ENCODE measurements around the gene CCT4. TPM values are rescaled to one million over a fixed set of nuclear protein-coding genes. Genes with fewer than 3 reads are reported as not detected.
A peak's percentile ranks its signal among the peaks of the same experiment; 100 is the strongest.

Gene CCT4
- total RNA-seq, 1 experiment from 2014 or later = 265 TPM

GRCh38 chr2:61857224-61857623, 31.2 kb downstream of the CCT4 start:
- no peak overlapping the region for H3K27ac ChIP-seq
- no peaks in the 10 kb centered on the region for H4K20me1 ChIP-seq (ENCODE audit: insufficient read depth)
- CTCF ChIA-PET = interaction anchor here (1.1 kb wide), 1 partner anchor 30 kb away, joined by 3 read pairs; no protein-coding TSS in a partner anchor
- peaks cover 13% of the 10 kb centered on the region for H3K4me1 ChIP-seq (replicated peaks; ENCODE audit: insufficient read depth)
- intact Hi-C loops (cut with micrococcal nuclease; ENCODE audit: unreplicated experiment) = no loop called here
- no TSS peak for BruUV-seq (replicated peaks)
- H3K4me3 ChIP-seq = no peak overlapping the region
- H3K36me3 ChIP-seq (ENCODE audit: low read depth) = no peaks in the 10 kb centered on the region
- H3K9me3 ChIP-seq (ENCODE audit: insufficient read depth, low read depth) = no peaks in the 10 kb centered on the region; the same call in 1 of the 2 replicates
- no peak for DNase-seq
- no peak overlapping the region for H2AFZ ChIP-seq
- H3K9me2 ChIP-seq (ENCODE audit: insufficient read depth) = no peaks in the 10 kb centered on the region
- peaks cover 32% of the 10 kb centered on the region; the same call in 1 of the 2 replicates for H3F3A ChIP-seq (ENCODE audit: insufficient read depth, low read depth)
- H3K4me2 ChIP-seq = no peak overlapping the region
- H3K27me3 ChIP-seq (ENCODE audit: insufficient read depth, low read depth) = no peaks in the 10 kb centered on the region
- POLR2A ChIA-PET (ENCODE audit: unreplicated experiment) = no interaction called here
- H3K79me2 ChIP-seq (ENCODE audit: low read depth) = no peaks in the 10 kb centered on the region
- TF ChIP-seq EZH2 (IDR thresholded peaks at IDR 0.05; ENCODE audit: low read depth) (no peak), CTCF (conservative IDR thresholded peaks at IDR 0.05) (no peak)

GRCh38 chr2:61855318-61855613, 33.2 kb downstream of the CCT4 start:
- Histone ChIP-seq H3K27ac (peak overlapping the region; percentile 49), H4K20me1 (ENCODE audit: insufficient read depth) (no peaks in the 10 kb centered on the region), H2AFZ (peak overlapping the region; percentile 99), H3F3A (ENCODE audit: insufficient read depth, low read depth) (peaks cover 34% of the 10 kb centered on the region; the same call in 1 of the 2 replicates), H3K9me2 (ENCODE audit: insufficient read depth) (no peaks in the 10 kb centered on the region), H3K4me3 (peak overlapping the region; percentile 86), H3K4me1 (replicated peaks; ENCODE audit: insufficient read depth) (peaks cover 14% of the 10 kb centered on the region), H3K4me2 (peak overlapping the region; percentile 92), H3K36me3 (ENCODE audit: low read depth) (no peaks in the 10 kb centered on the region), H3K27me3 (ENCODE audit: insufficient read depth, low read depth) (no peaks in the 10 kb centered on the region), H3K79me2 (ENCODE audit: low read depth) (no peaks in the 10 kb centered on the region), H3K9me3 (ENCODE audit: insufficient read depth, low read depth) (no peaks in the 10 kb centered on the region; the same call in 1 of the 2 replicates)
- ChIA-PET POLR2A (ENCODE audit: unreplicated experiment) (interaction anchor here (0.6 kb wide), 1 partner anchor 36 kb away, joined by 3 read pairs; no protein-coding TSS in a partner anchor), CTCF (interaction anchor here (0.6 kb wide), 1 partner anchor 34 kb away, joined by 8 read pairs; no protein-coding TSS in a partner anchor)
- TF ChIP-seq CTCF (conservative IDR thresholded peaks at IDR 0.05) = no peak
- TF ChIP-seq EZH2 (IDR thresholded peaks at IDR 0.05; ENCODE audit: low read depth) = no peak
- no TSS peak for BruUV-seq (replicated peaks)
- DNase-seq = peak in 1 of 2 experiments; percentile 44
- intact Hi-C loops (cut with micrococcal nuclease; ENCODE audit: unreplicated experiment) = no loop called here

- peak overlapping the region; percentile 86 for H3K4me3 ChIP-seq
- no peaks in the 10 kb centered on the region for H3K9me2 ChIP-seq (ENCODE audit: insufficient read depth)
- TF ChIP-seq CTCF (conservative IDR thresholded peaks at IDR 0.05) (no peak; the same call in 1 of the 2 replicates), EZH2 (IDR thresholded peaks at IDR 0.05; ENCODE audit: low read depth) (no peak)
- no peaks in the 10 kb centered on the region for H3K79me2 ChIP-seq (ENCODE audit: low read depth)
- H3K9me3 ChIP-seq (ENCODE audit: insufficient read depth, low read depth) = no peaks in the 10 kb centered on the region; the same call in 1 of the 2 replicates
- H4K20me1 ChIP-seq (ENCODE audit: insufficient read depth) = no peaks in the 10 kb centered on the region
- intact Hi-C loops (cut with micrococcal nuclease; ENCODE audit: unreplicated experiment) = loop anchor here (1.0 kb wide), 4 partner anchors 34 to 316 kb away; partner anchors contain the start of genes CCT4 and XPO1
- BruUV-seq (replicated peaks) = no TSS peak
- H3K4me1 ChIP-seq (replicated peaks; ENCODE audit: insufficient read depth) = peaks cover 14% of the 10 kb centered on the region
- H3K27me3 ChIP-seq (ENCODE audit: insufficient read depth, low read depth) = no peaks in the 10 kb centered on the region
- peak overlapping the region; percentile 49 for H3K27ac ChIP-seq
- peak; percentile 92 to 96 for DNase-seq
- POLR2A ChIA-PET (ENCODE audit: unreplicated experiment) = interaction anchor here (0.6 kb wide), 2 partner anchors 36 to 728 kb away, joined by 3 read pairs; no protein-coding TSS in a partner anchor
- H3K36me3 ChIP-seq (ENCODE audit: low read depth) = no peaks in the 10 kb centered on the region
- H3K4me2 ChIP-seq = peak overlapping the region; percentile 92
- H3F3A ChIP-seq (ENCODE audit: insufficient read depth, low read depth) = peaks cover 34% of the 10 kb centered on the region; the same call in 1 of the 2 replicates
- CTCF ChIA-PET = interaction anchor here (0.6 kb wide), 1 partner anchor 34 kb away, joined by 8 read pairs; no protein-coding TSS in a partner anchor
- peak overlapping the region; percentile 99 for H2AFZ ChIP-seq
These were observed 33.7 kb downstream of the CCT4 start for GRCh38 chr2:61854564-61855317.
